ENCODE data around the gene SYT7. TPM values are rescaled to one million over a fixed set of nuclear protein-coding genes. Genes with fewer than 3 reads are reported as not detected.
"Not testable (repeated sequence)": the region's sequence is repeated elsewhere in the genome, so short reads cannot be mapped to it uniquely, and the experiment has no call there.

Gene SYT7
- total RNA-seq, 1 donor from 2014 or later, result 1.8 TPM

- Histone ChIP-seq H3K27ac (no peak overlapping the region), H3K4me1 (peaks cover 0 to 4% of the 10 kb centered on the region in 2 donors), H3K27me3 (no peaks in the 10 kb centered on the region), H3K9me3 (no peaks in the 10 kb centered on the region), H3K36me3 (no peaks in the 10 kb centered on the region), H3K4me3 (no peak overlapping the region)
- no peak for DNase-seq (ENCODE audit: low spot score in 2 of 2)
- no peak for TF ChIP-seq CTCF (IDR thresholded peaks at IDR 0.05)
- intact Hi-C loops (cut with DNase I), result no loop called here
Measured at GRCh38 chr11:61480994-61481335, 99.9 kb downstream of the SYT7 start.

GRCh38 chr11:61480261-61480993 lies 100.4 kb downstream of the SYT7 start:
- H3K27ac ChIP-seq, result no peak overlapping the region
- no peaks in the 10 kb centered on the region for H3K36me3 ChIP-seq
- H3K4me1 ChIP-seq, result peaks cover 0 to 4% of the 10 kb centered on the region in 2 donors
- no peaks in the 10 kb centered on the region for H3K27me3 ChIP-seq
- intact Hi-C loops (cut with DNase I), result no loop called here
- H3K4me3 ChIP-seq, result no peak overlapping the region
- no peak for DNase-seq (ENCODE audit: low spot score in 2 of 2)
- TF ChIP-seq CTCF (IDR thresholded peaks at IDR 0.05), result no peak
- no peaks in the 10 kb centered on the region for H3K9me3 ChIP-seq

GRCh38 chr11:61479360-61480058 lies 101.4 kb downstream of the SYT7 start:
- not testable (repeated sequence) for H3K27me3 ChIP-seq; H3K4me1 ChIP-seq; H3K27ac ChIP-seq; H3K9me3 ChIP-seq; DNase-seq (ENCODE audit: low spot score in 2 of 2); H3K36me3 ChIP-seq; H3K4me3 ChIP-seq
- intact Hi-C loops (cut with DNase I), result loop anchor here (2.0 kb wide), 1 partner anchor 159 kb away; no protein-coding TSS in a partner anchor

- intact Hi-C loops (cut with DNase I), result loop anchor here (1.0 to 2.0 kb wide), 2 partner anchors 39 to 161 kb away; no protein-coding TSS in a partner anchor
- TF ChIP-seq CTCF (IDR thresholded peaks at IDR 0.05), result peak; percentile 82 to 96 (median 95)
- no peaks in the 10 kb centered on the region for H3K36me3 ChIP-seq
- no peaks in the 10 kb centered on the region for H3K27me3 ChIP-seq
- H3K9me3 ChIP-seq, result no peaks in the 10 kb centered on the region
- H3K4me1 ChIP-seq, result peaks cover 0 to 6% of the 10 kb centered on the region in 2 donors
- no peak for DNase-seq (ENCODE audit: low spot score in 2 of 2)
- H3K4me3 ChIP-seq, result no peak overlapping the region
- no peak overlapping the region for H3K27ac ChIP-seq
Measured at GRCh38 chr11:61477727-61478148, 103.1 kb downstream of the SYT7 start.

- no peak overlapping the region for H3K27ac ChIP-seq
- H3K27me3 ChIP-seq, result no peaks in the 10 kb centered on the region
- H3K4me3 ChIP-seq, result no peak overlapping the region
- peaks cover 0 to 10% of the 10 kb centered on the region in 2 donors for H3K4me1 ChIP-seq
- TF ChIP-seq CTCF (IDR thresholded peaks at IDR 0.05), result no peak
- H3K36me3 ChIP-seq, result no peaks in the 10 kb centered on the region
- H3K9me3 ChIP-seq, result no peaks in the 10 kb centered on the region
- intact Hi-C loops (cut with DNase I), result no loop called here
- DNase-seq (ENCODE audit: low spot score in 2 of 2), result no peak
Measured at GRCh38 chr11:61477126-61477525, 103.8 kb downstream of the SYT7 start.

GRCh38 chr11:61476371-61476770 lies 104.5 kb downstream of the SYT7 start:
- H3K27me3 ChIP-seq, result no peaks in the 10 kb centered on the region
- no peaks in the 10 kb centered on the region for H3K36me3 ChIP-seq
- H3K27ac ChIP-seq, result no peak overlapping the region
- H3K4me3 ChIP-seq, result no peak overlapping the region
- H3K4me1 ChIP-seq, result peaks cover 0 to 16% of the 10 kb centered on the region in 2 donors
- DNase-seq (ENCODE audit: low spot score in 2 of 2), result no peak
- no peaks in the 10 kb centered on the region for H3K9me3 ChIP-seq
- TF ChIP-seq CTCF (IDR thresholded peaks at IDR 0.05), result no peak
- intact Hi-C loops (cut with DNase I), result no loop called here

Measured in ascending aorta (tissue), 2 donors.